OCI-LY7 (cell line): ENCODE results near the gene WDFY2. TPM values are rescaled to one million over a fixed set of nuclear protein-coding genes. Genes with fewer than 3 reads are reported as not detected.
"Not testable (repeated sequence)": the region's sequence is repeated elsewhere in the genome, so short reads cannot be mapped to it uniquely, and the experiment has no call there.

Source experiments
- BruUV-seq: library from RNA; stranded (reverse); fragments of 400-500 nt; replicated peaks from 2 replicates; lab custom pipeline; 2021; lab: Mats Ljungman, UMichigan
- CTCF ChIA-PET: fragments of 300-600 bp; sonication (Branson Sonifier 250); formaldehyde crosslinking; loops from one replicate; lab custom pipeline; 2022; ENCODE audit warnings: antibody characterized with exemption; ENCODE audit not compliant: unreplicated experiment; lab: Charles Lee
- POLR2A ChIA-PET: fragments of 300-600 bp; sonication (Branson Sonifier 250); formaldehyde crosslinking; loops from one replicate; lab custom pipeline; 2022; ENCODE audit warnings: antibody characterized with exemption; lab: Charles Lee
- DNase-seq: peaks from one replicate; pipeline ENCODE4 v3.0.0-alpha.2; 2015; ENCODE audit warnings: low spot score
- H2AFZ ChIP-seq: fragments of 200-600 bp; sonication (generic), shearing (Covaris generic); 2 replicates; pipeline ENCODE4 v1.6.1; 2014; ENCODE audit warnings: mild to moderate bottlenecking, antibody characterized with exemption, low read length, moderate library complexity
- H3K27ac ChIP-seq: fragments of 200-600 bp; sonication (generic); 2 replicates; pipeline ENCODE4 v1.5.1; 2014; ENCODE audit warnings: mixed run types, low read depth, mild to moderate bottlenecking, moderate library complexity, low read length, inconsistent platforms; ENCODE audit not compliant: poor library complexity, severe bottlenecking
- H3K36me3 ChIP-seq: fragments of 200-600 bp; sonication (generic); 2 replicates; pipeline ENCODE4 v1.6.1; 2014; ENCODE audit warnings: mild to moderate bottlenecking, antibody characterized with exemption, low read length, moderate library complexity, mixed read lengths; ENCODE audit not compliant: insufficient read depth
- H3K4me1 ChIP-seq: fragments of 200-600 bp; sonication (generic); 2 replicates; pipeline ENCODE4 v1.5.1; 2014; ENCODE audit warnings: mild to moderate bottlenecking, low read length; ENCODE audit not compliant: insufficient read depth, poor library complexity, severe bottlenecking
- H3K4me2 ChIP-seq: fragments of 200-600 bp; sonication (generic); 2 replicates; pipeline ENCODE4 v1.6.1; 2014; ENCODE audit warnings: mild to moderate bottlenecking, low read length
- H3K4me3 ChIP-seq: fragments of 200-600 bp; sonication (generic); 2 replicates; pipeline ENCODE4 v1.5.1; 2014; ENCODE audit warnings: mild to moderate bottlenecking, low read depth, low read length; ENCODE audit not compliant: poor library complexity, severe bottlenecking
- H3K79me2 ChIP-seq: fragments of 200-600 bp; sonication (generic); 2 replicates; pipeline ENCODE4 v1.6.1; 2016; ENCODE audit warnings: low read depth, mild to moderate bottlenecking, low read length, moderate library complexity, mixed read lengths; ENCODE audit not compliant: insufficient read depth
- H3K9me2 ChIP-seq: fragments of 200-600 bp; sonication (generic); 2 replicates; pipeline ENCODE4 v1.6.1; 2016; ENCODE audit warnings: mild to moderate bottlenecking, low read length, mixed read lengths; ENCODE audit not compliant: insufficient read depth
- H3K9me3 ChIP-seq: fragments of 200-600 bp; sonication (generic); 2 replicates; pipeline ENCODE4 v1.6.1; 2014; ENCODE audit warnings: mild to moderate bottlenecking, mixed run types, low read length, mixed read lengths
- H4K20me1 ChIP-seq: fragments of 200-600 bp; sonication (generic); 2 replicates; pipeline ENCODE4 v1.6.1; 2014; ENCODE audit warnings: mild to moderate bottlenecking, antibody characterized with exemption, low read length, moderate library complexity, mixed read lengths; ENCODE audit not compliant: insufficient read depth
- EZH2phosphoT487 ChIP-seq: fragments of 200-600 bp; sonication (generic); IDR thresholded peaks from 2 replicates; pipeline ENCODE4 v1.6.1; 2018; ENCODE audit warnings: low read depth, borderline replicate concordance, mild to moderate bottlenecking, mixed run types, antibody characterized with exemption, low read length, moderate library complexity, mixed read lengths
- intact Hi-C: fragments of 100-400 bp; cut with micrococcal nuclease; formaldehyde crosslinking; loops from one replicate; pipeline ENCODE4 v1.10.0; 2022; ENCODE audit not compliant: unreplicated experiment
- total RNA-seq, 2 experiments: library from RNA; depleted of rRNA in 1 of 2; stranded (reverse); fragments of >200 nt in 1 of 2; shearing (Covaris generic) in 1 of 2; gene quantifications; 2 replicates each; pipeline ENCODE4 v1.2.3, GENCODE V29; 2014 to 2022
- TF ChIP-seq, protein P1 (sequence below): fragments of 200-600 bp; sonication (generic); conservative IDR thresholded peaks from 2 replicates; pipeline ENCODE4 v1.5.1; 2014; ENCODE audit warnings: mild to moderate bottlenecking, antibody characterized with exemption, low read length, moderate library complexity, mixed read lengths

The WDFY2 gene
- total RNA-seq, 2 experiments from 2014 or later: 6.4 to 18.1 TPM

DNA sequence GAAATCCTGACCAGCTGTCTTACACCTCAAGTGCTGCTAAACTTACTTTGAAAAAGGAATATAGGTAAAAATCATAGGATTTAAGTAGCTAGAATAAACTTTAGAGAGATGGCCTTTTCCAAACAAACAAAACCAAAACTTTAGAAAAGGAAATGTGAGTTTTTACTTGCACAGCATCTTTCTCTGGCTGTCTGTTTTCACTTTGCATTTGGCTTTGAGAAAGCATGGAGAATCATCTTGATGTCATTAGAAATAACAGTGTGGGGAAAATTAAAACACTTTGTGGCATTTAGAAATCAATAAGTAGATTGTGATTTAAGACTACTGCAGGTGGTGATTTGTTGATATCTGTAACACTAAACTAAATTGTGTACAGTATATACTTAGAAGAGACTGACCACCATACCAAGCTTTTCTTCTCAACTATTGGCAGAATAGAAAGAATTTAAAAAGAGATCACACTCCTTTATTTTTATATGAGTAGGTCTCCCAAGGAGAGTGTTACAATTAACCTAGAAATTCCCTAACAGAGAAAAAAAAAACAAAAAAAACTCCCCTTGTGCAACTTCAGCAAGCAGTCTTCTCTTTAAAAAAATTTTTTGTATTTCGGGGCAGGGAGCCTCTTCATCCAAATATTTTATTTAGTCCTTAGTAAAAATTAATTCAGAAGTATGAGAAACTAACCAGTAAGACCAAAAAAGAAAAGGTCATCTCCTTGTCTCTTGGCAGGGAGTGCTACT, 6.1 kb downstream of the WDFY2 start:
- intact Hi-C loops: no loop called here
- no peak overlapping the region for H2AFZ ChIP-seq
- H4K20me1 ChIP-seq: peaks cover 16% of the 10 kb centered on the region; the same call in 1 of the 2 replicates
- no TSS peak for BruUV-seq
- no peaks in the 10 kb centered on the region for H3K9me2 ChIP-seq
- H3K4me2 ChIP-seq: no peak overlapping the region
- H3K36me3 ChIP-seq: peaks cover 5% of the 10 kb centered on the region; the same call in 1 of the 2 replicates
- no peak overlapping the region for H3K4me3 ChIP-seq
- no peak for DNase-seq
- peaks cover 7% of the 10 kb centered on the region for H3K4me1 ChIP-seq
- no peak overlapping the region for H3K27ac ChIP-seq
- TF ChIP-seq, protein P1, sequence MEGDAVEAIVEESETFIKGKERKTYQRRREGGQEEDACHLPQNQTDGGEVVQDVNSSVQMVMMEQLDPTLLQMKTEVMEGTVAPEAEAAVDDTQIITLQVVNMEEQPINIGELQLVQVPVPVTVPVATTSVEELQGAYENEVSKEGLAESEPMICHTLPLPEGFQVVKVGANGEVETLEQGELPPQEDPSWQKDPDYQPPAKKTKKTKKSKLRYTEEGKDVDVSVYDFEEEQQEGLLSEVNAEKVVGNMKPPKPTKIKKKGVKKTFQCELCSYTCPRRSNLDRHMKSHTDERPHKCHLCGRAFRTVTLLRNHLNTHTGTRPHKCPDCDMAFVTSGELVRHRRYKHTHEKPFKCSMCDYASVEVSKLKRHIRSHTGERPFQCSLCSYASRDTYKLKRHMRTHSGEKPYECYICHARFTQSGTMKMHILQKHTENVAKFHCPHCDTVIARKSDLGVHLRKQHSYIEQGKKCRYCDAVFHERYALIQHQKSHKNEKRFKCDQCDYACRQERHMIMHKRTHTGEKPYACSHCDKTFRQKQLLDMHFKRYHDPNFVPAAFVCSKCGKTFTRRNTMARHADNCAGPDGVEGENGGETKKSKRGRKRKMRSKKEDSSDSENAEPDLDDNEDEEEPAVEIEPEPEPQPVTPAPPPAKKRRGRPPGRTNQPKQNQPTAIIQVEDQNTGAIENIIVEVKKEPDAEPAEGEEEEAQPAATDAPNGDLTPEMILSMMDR: no peak
- no peak for TF ChIP-seq EZH2phosphoT487
- H3K9me3 ChIP-seq: no peaks in the 10 kb centered on the region
- CTCF ChIA-PET: no interaction called here
- POLR2A ChIA-PET: interaction anchor here (0.6 to 1.3 kb wide), 3 partner anchors 51 to 545 kb away, joined by 3 to 5 read pairs (median 3); partner anchors contain the start of gene INTS6
- H3K79me2 ChIP-seq: peaks cover 29% of the 10 kb centered on the region; the same call in 1 of the 2 replicates

DNA sequence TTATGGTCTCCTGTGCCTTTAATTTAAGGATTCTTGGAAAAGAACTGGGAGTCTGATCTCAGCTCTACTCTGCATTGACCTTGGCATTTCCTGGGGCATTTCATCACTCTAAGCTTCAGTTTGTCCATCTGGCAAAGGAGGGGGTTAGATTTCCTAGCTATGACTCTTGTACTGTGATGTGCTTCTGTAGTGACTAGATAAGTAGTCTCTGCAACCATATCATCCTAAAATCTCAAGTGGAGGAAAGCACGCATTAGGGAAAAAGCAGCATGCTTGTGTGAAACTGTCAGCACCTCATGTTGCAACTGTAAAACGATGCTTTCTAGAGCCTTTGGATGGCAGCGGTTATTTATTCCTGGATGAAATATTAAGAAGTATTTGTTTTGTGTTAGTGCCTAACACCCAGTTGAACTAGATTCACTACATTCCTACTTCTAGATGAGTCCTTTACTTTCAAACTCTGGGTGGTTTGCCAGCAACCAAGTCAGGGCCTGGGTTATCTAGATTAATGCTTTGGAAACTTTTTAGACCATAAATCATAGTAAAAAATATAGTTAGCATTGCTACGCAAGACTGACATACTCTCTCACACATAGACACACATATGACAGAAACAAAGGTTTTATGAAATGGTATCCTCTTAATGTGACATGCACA, 6.8 kb downstream of the WDFY2 start:
- no TSS peak for BruUV-seq
- Histone ChIP-seq H4K20me1 (peaks cover 11% of the 10 kb centered on the region; the same call in 1 of the 2 replicates), H3K79me2 (peaks cover 22% of the 10 kb centered on the region; the same call in 1 of the 2 replicates), H3K4me1 (no peaks in the 10 kb centered on the region), H3K9me2 (no peaks in the 10 kb centered on the region), H3K36me3 (peaks cover 5% of the 10 kb centered on the region; the same call in 1 of the 2 replicates), H3K4me3 (no peak overlapping the region), H3K9me3 (no peaks in the 10 kb centered on the region), H3K27ac (no peak overlapping the region), H3K4me2 (no peak overlapping the region), H2AFZ (no peak overlapping the region)
- ChIA-PET CTCF (no interaction called here), POLR2A (no interaction called here)
- no peak for DNase-seq
- TF ChIP-seq EZH2phosphoT487: no peak
- TF ChIP-seq, protein P1: no peak
- intact Hi-C loops: no loop called here

DNA sequence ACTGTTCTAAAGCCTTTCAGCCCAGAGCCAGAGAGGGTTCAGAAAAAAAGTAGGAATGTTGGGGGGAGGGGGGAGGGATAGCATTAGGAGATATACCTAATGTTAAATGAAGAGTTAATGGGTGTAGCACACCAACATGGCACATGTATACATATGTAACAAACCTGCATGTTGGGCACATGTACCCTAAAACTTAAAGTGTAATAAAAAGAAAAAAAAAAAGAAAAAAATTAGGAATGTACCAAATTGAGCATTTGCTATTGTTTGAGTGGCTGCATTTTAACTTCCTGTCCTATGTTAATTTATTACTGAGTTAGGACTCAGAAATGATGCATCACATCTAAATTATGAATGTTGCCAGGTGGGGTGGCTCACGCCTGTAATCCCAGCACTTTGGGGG, 7.7 kb downstream of the WDFY2 start:
- H3K4me3 ChIP-seq, POLR2A ChIA-PET, CTCF ChIA-PET, H3K9me2 ChIP-seq, H3K4me2 ChIP-seq, H3K27ac ChIP-seq, H3K4me1 ChIP-seq, H2AFZ ChIP-seq, DNase-seq, H4K20me1 ChIP-seq, intact Hi-C loops, H3K36me3 ChIP-seq, BruUV-seq, H3K9me3 ChIP-seq: not testable (repeated sequence)
- H3K79me2 ChIP-seq: peaks cover 13% of the 10 kb centered on the region; the same call in 1 of the 2 replicates
